HG03521 (cell line): ENCODE measurements around the gene NPAS1.

Source experiments
- ATAC-seq: cut with Tn5 transposase; IDR thresholded peaks from one replicate; pipeline ENCODE4 v1.9.1; 2021; ENCODE audit warnings: mild to moderate bottlenecking, moderate library complexity; ENCODE audit not compliant: unreplicated experiment

Gene NPAS1

DNA sequence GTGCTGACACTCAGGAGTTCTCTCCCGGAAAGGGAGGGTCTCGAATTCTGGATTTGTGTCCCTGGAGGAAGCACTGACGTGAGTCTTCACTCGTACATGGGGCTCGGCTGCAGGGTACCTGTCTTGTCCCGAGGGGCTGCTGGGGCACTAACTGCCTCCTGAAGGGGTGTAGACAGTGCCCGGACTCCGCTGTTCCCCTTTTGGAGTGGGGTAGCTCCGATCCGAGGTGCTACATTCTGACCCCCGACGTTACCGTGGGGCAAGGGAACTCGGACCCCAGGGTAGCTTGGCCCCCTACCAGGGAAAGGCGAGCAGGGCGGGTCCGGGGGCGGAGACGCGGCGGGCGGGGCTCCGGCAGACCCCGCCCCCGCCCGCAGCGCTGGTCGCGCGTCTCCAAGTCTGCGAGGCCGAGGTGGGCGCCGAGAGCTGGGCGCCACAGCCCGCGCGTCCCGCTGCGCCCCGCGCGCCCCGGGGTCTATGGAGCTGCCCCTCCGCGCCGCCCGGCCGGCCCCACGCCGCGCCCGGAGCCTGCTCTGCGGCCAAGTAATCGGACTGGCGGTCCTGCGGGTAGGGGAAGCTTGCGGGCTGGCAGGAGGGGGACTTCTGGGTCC lies at the start of gene NPAS1:
TSS of gene NPAS1 (plus strand) at position 407 of the 611 bp plus-strand sequence. CDS start 1,211 bp downstream, outside the sequence.
- no peak for ATAC-seq

DNA sequence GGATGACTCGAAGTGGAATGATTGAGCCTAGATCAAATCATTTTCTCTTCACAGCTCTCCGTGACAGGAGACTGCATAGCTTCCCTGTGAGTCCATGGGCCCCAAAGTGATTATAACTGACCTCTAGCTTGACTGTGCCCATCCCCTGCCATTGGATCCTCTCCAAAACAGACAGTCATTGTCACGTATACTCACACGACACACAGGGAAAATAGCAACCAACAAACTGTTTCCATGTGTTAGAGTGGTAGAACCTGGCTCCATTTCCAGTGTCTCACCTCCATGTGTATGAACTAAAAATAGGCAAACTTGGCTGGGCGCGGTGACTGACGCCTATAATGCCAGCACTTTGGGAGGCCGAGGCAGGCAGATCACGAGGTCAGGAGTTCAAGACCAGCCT lies 48.8 kb upstream of the NPAS1 start:
- no peak for ATAC-seq

GRCh38 chr19:46972311-46972710 lies 47.3 kb upstream of the NPAS1 start:
- no peak for ATAC-seq

- ATAC-seq = no peak
These were observed 45.5 kb upstream of the NPAS1 start for GRCh38 chr19:46974181-46974580.

- ATAC-seq = no peak
These were observed 44.4 kb upstream of the NPAS1 start for GRCh38 chr19:46975011-46975924.

DNA sequence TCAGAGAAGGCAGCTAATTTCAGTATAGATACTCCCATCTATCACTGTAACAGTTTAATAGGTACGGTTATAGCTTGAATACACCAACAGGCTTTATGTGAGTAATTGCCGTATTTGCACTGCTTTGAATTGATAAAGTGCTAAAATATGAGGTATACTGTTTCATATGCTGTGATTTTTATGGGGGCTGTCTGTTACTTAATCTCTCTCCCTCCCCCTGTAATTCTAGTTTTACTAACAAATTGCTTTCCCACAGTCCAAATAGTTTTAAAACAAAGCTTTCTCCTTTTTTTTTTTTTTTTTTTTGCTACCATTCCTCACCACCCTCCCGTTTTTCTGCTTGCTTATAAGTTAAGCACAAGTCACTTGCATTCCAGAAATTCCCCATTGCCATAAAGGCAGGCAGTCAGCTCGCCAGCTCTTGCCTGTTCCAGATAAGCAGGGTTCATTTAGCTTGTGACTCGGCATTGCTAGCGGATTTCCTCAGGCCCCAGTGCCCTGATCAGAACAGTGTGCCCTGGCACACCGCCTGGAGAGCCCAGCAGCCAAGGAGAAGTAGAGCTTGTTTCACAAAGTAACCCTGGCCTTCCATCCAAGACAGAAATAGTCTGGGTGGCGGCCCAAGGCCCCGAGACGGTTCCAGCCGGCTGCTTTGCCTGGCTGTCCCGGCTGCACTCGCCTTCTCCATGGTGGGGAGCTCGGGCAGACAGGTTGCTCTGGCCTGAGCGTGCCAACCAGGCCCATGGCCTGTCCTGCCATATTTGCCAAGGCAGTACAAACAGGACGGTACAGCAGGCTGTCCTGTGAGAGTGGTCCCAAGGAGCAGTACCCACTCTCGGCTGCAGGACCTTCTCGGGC lies 43.5 kb upstream of the NPAS1 start:
- ATAC-seq = no peak

DNA sequence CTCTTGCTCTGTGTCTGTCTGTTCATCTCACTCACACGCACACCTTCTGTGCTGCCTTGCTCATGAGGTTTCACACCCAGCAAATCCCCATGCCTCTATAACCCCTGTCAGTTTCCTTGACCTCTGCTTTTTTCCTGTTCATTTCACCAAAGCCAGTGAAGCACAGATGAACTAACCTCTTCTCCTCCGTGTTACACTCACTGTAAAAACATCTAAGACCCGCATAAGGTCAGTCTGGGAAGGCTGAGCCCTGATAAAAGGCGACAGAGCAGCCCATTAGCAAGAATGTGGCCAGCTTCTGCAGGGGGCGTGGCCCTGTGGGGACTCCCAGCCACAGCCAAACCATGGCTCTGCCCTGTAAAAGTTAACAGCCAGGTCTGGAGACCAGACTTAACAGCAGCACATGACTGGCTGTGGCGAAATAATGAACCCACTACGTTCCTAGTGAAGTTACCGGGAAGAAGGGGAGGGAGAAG lies 42.8 kb upstream of the NPAS1 start:
- ATAC-seq = no peak

- ATAC-seq = no peak
These were observed 42.1 kb upstream of the NPAS1 start for GRCh38 chr19:46977548-46977947.

DNA sequence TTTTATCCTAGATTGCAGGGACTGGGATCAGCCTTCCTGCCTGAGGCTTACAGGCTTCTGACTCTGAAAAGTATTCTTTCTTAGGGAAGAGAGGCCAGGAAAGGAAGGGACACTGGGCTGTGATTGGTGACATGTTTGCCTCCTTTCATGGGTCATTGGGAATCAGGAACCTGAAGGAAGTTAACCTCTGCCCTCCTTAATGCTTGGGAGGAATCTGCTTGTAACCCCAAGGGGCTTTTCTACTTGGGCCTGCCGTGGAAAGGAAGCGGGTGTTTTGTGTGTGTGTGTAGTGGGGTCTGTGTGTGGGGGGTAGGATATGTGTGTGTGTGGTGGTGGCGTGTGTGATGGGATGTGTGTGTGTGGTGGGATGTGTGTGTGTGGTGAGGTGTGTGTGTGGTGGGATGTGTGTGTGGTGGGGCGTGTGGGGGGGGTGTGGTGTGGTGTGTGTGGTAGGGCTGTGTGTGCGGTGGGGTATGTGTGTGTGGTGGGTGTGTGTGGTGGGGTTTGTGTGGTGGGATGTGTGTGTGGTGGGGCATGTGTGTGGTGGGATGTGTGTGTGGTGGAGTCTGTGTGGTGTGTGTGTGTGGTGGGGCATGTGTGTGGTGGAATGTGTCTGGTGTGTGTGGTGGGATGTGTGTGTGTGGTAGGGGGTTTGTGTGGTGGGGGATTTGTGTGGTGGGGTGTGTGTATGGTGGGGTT lies 41.3 kb upstream of the NPAS1 start:
- ATAC-seq = no peak

- ATAC-seq = no peak
These were observed 40.2 kb upstream of the NPAS1 start for GRCh38 chr19:46979126-46980105.

GRCh38 chr19:46980761-46981160 lies 38.9 kb upstream of the NPAS1 start:
- no peak for ATAC-seq

DNA sequence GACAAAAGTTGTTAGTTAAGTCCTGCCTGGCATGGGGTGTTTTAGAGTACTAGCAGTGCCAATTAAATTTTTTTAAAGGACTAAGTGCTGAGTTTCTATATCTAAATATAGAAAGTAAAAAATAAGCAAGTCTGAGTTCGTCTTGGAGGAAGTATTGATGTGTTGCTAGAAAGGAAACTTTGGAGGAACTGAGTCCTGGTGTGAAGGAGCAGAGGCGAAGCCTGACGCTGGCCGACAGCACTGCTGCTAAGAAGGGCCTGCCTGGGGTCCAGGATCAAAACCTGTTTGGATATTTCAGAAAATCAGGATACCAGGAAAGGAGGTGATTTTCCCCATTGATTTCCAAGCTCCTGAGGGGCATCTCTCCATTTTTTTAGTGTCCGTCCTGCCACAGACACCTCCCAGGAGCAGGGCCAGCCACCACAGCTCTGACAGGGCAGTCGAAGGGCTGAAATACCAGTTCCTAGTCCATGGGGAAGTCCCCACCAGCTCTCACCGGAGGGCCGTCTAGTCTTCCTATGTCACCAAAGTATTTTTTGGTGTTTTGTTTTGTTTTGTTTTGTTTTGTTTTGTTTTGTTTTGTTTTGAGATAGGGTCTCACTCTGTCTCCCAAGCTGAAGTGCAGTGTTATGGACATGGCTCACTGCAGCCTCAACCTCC lies 38.2 kb upstream of the NPAS1 start:
- no peak for ATAC-seq

- ATAC-seq = no peak
These were observed 36.5 kb upstream of the NPAS1 start for GRCh38 chr19:46983097-46983496.

- no peak for ATAC-seq
These were observed 35.3 kb upstream of the NPAS1 start for GRCh38 chr19:46984077-46985010.

DNA sequence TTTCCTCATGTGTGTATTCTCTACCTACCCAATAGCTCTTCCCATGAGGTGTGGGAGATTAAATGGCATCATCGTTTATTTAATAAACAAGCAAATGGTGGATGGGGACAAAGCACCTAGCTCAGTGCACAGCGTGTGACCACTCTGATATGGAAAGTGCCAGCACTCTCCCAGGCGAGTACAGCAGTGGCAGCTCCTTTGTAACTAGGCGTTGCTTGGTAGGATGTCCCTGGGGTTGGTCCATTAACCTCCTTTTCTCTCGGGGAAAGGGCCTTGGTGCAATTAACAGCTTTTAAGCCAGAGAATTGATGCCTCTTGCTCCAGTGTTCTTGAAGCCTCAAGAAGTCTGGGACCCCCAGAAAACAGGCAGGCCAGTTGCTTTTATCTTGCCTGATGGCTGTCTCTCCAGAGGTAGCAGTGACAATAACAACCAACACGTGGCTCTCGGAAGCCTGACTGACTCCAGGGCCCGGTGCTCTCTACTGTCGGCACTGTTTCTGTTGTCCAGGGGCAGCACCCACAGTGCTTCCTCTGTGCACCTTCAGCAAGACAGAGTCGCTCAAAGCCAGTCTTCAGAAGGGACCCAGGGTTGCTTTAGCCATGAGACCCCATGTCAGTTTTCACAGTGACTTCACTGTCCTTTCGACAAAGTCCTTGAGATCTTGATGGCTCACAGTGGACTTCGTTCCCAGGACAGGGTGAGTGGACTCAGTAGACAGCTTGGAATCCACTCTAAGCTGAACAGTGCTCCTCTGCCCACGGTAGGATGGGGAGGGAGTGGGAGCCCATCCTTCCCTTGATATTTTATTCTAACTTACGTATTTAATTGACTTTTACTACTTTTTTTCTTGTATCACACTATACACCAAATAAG lies 33.9 kb upstream of the NPAS1 start:
- ATAC-seq = no peak

DNA sequence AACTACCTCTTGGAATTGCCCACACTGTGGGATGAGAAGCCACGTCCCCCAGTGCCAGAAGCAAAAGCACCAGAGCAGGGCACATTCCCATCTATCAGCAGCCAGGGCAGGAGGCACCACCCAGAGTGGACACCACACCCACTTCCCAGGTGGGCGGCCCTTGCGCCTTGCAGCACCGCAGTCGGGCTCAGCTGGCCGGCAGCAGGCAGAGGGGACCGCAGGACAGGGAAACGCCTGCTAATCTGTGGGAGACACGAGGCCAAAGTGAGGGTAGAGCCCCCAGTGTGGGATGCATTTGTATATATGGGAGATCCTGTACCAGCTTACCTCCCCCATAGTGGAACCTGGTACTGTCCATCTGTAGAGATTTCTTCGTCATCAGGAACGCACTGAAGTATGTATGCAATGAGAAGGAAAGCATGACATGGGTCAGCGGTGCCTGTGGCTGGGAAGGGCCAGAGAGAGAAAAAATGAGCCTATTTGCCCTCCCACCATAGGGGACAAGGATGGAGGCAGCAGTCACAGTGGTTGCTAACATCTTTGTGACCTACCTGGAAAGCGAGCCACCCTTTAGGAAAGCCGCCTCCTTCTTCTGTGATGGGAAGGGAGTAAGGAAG lies 30.9 kb upstream of the NPAS1 start:
- no peak for ATAC-seq
